HG03342 (cell line): ENCODE results near the gene MIS18A.
A peak's percentile ranks its signal among the peaks of the same experiment; 100 is the strongest.
"Not testable (repeated sequence)": the region's sequence is repeated elsewhere in the genome, so short reads cannot be mapped to it uniquely, and the experiment has no call there.

ENCODE experiments used
- ATAC-seq: cut with Tn5 transposase; IDR thresholded peaks from one replicate; pipeline ENCODE4 v1.9.1; 2021; ENCODE audit warnings: mild to moderate bottlenecking, moderate library complexity; ENCODE audit not compliant: unreplicated experiment

MIS18A gene

DNA sequence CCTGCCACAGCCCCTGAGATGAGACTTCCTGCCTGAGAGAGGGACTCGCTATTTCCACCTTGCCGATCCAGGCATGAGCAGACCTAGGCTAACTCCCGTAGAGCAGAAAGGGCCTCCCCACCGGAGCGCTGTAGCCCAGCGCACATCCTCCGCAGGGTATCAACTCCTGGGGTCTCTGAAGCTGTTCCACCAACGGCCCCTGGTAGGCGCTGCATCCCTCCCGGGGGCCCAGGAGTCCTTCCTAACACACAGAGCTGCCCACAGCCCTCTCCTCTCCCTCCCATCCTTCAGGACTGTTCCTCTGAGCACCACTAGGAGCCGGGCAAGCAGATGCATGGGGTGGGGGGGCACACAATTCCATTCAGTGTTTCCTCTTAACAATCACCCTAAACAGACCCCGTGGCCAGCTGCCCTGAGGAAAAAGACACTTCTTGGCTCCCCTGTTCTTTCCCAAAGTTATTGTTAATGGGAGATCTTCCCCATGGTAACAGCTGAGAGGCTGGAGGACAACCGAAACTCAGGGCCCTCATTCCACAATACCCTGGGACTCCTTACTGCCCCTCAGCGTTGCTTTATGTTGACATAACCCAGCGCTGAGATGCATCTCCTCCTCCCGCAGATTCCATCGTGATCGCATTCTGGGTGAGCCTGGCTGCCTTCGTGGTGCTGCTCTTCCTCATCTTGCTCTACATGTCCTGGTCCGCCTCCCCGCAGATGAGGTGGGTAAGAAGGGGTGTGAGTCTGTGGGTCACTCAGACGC is 27.4 kb upstream of the MIS18A start:
- no peak for ATAC-seq

GRCh38 chr21:32304998-32305397 is 26.1 kb upstream of the MIS18A start:
- ATAC-seq = no peak

DNA sequence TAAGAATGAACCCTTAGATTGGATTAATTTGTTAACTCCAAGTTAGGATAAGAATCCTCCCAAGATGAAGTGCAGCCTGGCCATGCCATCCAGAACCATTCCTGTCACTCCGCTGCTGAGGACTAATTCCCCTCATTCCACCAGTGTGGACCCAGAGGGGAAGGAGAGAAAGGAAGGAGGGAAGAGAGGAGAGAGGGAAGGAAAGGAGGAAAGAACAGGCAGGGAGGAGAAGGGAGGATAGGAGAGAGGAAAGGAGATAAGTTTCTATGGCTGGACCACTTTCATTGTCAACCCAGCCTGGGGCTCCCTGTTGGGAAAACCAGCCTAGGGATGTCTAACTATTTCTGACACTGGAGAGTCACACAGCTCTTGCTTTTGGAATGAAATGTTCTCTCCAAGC is 24.5 kb upstream of the MIS18A start:
- ATAC-seq = no peak

GRCh38 chr21:32302560-32302959 is 23.7 kb upstream of the MIS18A start:
- ATAC-seq = no peak

GRCh38 chr21:32301596-32301995 is 22.7 kb upstream of the MIS18A start:
- no peak for ATAC-seq

DNA sequence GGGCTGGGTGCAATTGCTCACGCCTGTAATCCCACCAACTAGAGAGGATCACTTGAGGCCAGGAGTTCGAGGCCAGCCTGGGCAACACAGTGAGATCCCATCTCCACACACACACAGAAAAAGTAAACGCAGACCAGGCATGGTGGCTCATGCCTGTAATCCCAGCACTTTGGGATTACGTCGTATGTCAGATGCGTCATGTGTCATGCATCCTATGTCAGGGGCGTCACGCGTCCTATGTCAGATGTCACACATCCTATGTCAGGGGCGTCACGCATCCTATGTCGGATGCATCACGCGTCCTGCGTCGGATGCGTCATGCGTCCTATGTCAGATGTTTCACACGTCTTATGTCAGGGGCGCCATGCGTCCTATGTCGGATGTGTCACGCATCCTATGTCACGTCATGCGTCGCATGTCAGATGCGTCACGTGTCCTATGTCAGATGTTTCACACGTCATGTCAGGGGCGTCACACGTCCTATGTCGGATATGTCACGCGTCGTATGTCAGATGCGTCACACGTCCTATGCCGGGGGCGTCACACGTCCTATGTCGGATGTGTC is 21.4 kb upstream of the MIS18A start:
- ATAC-seq = no peak

- ATAC-seq = no peak
These were observed 20.8 kb upstream of the MIS18A start for GRCh38 chr21:32299695-32300094.

GRCh38 chr21:32298658-32299081 is 19.8 kb upstream of the MIS18A start, which contains the start of gene MRAP:
Gene MRAP (plus strand): TSS chr21:32298855. CDS start chr21:32298972, 117 bp downstream.
- no peak for ATAC-seq

DNA sequence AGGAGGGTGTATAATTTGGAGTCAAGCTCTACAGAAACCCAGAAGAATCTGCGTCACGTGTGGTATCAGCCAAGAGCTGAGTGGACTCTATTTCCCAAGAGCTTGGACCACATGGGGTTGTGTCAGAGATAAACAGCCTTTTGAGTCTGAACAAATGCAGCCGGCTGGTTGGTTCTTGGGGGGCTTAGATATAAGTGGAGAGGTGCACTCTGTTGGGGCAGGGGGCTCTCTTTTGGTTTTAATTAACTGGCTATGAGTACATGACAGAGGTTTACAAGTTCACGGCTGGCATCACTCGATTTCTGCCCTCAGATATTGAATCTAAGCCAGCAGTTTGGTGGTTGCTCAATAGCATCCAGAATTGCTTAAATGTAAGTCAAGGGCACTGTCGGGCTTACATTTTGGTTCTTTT is 19.3 kb upstream of the MIS18A start:
- ATAC-seq = no peak

- ATAC-seq = no peak
These were observed 18.6 kb upstream of the MIS18A start for GRCh38 chr21:32297449-32297848.

DNA sequence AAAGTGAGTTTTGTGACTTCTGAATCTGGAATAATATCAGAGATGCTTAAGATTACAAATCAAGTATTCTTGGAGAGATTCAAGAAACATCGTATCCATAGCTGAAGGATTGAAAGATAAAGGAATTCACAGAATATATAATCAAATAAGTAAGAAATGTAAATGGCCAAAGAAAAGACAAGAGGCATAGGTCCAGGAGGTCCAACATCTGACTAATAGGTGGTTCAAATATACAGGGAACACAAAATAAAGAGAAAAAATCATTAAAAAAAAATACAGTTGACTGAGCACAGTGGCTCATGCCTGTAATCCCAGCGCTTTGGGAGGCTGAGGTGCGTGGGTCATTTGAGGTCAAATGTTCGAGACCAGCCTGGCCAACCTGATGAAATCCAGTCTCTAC is 6.6 kb upstream of the MIS18A start:
- ATAC-seq = no peak

GRCh38 chr21:32282992-32283391 is 4.1 kb upstream of the MIS18A start:
- no peak for ATAC-seq

- no peak for ATAC-seq
These were observed 2.7 kb upstream of the MIS18A start for GRCh38 chr21:32281531-32281930.

- ATAC-seq = no peak
These were observed 480 bp upstream of the MIS18A start for GRCh38 chr21:32279377-32279680.

- peak; percentile 19 for ATAC-seq
These were observed 746 bp downstream of the MIS18A start for GRCh38 chr21:32278103-32278502.

- no peak for ATAC-seq
These were observed 2.2 kb downstream of the MIS18A start for GRCh38 chr21:32276671-32277070.

DNA sequence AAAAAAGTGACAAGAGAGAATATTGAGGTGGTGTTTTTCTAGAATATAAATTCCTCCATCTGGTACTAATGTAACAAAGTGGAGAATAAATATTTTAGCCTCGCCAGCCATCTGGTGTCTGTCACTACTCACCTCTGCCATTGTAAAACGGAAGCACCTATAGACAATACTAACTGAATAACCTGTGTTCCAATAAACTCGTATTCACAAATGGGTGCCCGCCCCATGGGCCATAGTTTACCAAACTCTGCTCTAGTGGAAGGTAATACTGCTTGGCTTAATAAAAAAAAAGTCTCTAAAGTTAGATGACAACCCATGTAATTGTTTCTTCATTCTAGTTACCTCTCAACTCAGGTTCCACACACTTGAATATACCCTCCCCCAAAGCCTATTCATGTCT is 8.1 kb downstream of the MIS18A start:
- ATAC-seq = no peak

DNA sequence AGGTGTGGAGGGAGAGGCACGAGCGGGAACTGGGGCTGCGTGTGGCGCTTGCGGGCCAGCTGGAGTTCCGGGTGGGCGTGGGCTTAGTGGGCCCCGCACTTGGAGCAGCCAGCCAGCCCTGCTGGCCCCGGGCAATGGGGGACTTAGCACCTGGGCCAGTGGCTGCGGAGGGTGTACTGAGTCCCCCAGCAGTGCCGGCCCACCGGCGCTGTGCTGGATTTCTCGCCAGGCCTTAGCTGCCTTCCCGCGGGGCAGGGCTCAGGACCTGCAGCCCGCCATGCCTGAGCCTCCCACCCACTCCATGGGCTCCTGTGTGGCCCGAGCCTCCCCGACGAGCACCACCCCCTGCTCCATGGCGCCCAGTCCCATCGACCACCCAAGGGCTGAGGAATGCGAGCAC is 13.5 kb downstream of the MIS18A start:
- not testable (repeated sequence) for ATAC-seq

- no peak for ATAC-seq
These were observed 16.9 kb downstream of the MIS18A start for GRCh38 chr21:32261929-32262328.

DNA sequence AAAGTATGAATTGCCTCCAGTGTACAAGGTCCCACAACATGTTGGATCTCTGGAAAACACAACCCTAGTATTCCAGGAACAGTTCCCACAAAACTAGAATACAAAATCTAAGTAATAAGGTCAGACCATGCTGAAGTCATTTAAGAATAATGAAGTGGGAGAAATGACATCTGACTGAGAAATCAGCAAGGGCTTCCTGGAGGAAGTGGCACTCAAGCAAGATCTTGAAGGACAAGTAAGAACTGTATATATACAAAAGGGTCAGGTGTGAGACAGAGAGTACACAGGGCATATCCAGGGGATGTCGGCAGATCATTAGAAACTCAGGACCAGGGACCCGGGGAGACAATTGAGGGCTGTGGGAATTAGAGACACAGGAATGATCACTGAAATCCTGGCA is 18.7 kb downstream of the MIS18A start:
- ATAC-seq = no peak

- ATAC-seq = not testable (repeated sequence)
These were observed 20.1 kb downstream of the MIS18A start for GRCh38 chr21:32258786-32259048.

GRCh38 chr21:32257962-32258785 is 20.7 kb downstream of the MIS18A start:
- ATAC-seq = peak; percentile 77
